ENCODE data around the gene FOXD3. TPM values are rescaled to one million over a fixed set of nuclear protein-coding genes. Genes with fewer than 3 reads are reported as not detected.

FOXD3 gene
- polyA plus RNA-seq, 1 experiment: not detected

- POLR2A ChIA-PET: no interaction called here
- CTCF ChIA-PET: no interaction called here
- TF ChIP-seq, protein P1, sequence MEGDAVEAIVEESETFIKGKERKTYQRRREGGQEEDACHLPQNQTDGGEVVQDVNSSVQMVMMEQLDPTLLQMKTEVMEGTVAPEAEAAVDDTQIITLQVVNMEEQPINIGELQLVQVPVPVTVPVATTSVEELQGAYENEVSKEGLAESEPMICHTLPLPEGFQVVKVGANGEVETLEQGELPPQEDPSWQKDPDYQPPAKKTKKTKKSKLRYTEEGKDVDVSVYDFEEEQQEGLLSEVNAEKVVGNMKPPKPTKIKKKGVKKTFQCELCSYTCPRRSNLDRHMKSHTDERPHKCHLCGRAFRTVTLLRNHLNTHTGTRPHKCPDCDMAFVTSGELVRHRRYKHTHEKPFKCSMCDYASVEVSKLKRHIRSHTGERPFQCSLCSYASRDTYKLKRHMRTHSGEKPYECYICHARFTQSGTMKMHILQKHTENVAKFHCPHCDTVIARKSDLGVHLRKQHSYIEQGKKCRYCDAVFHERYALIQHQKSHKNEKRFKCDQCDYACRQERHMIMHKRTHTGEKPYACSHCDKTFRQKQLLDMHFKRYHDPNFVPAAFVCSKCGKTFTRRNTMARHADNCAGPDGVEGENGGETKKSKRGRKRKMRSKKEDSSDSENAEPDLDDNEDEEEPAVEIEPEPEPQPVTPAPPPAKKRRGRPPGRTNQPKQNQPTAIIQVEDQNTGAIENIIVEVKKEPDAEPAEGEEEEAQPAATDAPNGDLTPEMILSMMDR (IDR thresholded peaks at IDR 0.05; ENCODE audit: insufficient read depth, low read depth, low read length): no peak
- Histone ChIP-seq H3K36me3 (ENCODE audit: control insufficient read depth, insufficient read depth, low read length) (no peaks in the 10 kb centered on the region), H3K4me3 (ENCODE audit: low read depth, low read length) (no peak overlapping the region), H3K27me3 (ENCODE audit: control insufficient read depth, insufficient read depth, low read length) (no peaks in the 10 kb centered on the region)
- no peak for DNase-seq (ENCODE audit: low read depth)
Measured at GRCh38 chr1:63277195-63278192, 44.9 kb upstream of the FOXD3 start.

DNA sequence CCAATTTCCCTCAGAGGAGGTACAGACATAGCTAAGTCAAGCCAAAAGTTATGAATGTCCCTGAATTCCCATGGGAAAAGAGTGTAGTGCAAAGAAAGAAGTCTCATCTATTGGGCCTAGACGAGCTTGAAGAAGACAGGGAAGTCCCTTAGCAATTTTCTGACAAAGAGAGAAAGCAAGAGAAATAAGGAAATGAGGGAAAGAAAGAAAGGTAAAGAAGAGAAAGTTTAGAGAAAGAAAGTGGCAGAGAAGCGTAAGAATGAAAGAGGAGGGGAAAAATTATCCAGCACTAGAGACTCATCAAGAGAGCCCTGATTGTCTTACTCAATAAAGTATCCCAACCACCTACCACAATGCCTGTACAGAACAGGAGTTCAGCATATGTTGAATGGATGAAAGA is 40.6 kb upstream of the FOXD3 start:
- POLR2A ChIA-PET: no interaction called here
- Histone ChIP-seq H3K4me3 (ENCODE audit: low read depth, low read length) (no peak overlapping the region), H3K36me3 (ENCODE audit: control insufficient read depth, insufficient read depth, low read length) (no peaks in the 10 kb centered on the region), H3K27me3 (ENCODE audit: control insufficient read depth, insufficient read depth, low read length) (no peaks in the 10 kb centered on the region)
- CTCF ChIA-PET: interaction anchor here (0.9 kb wide), 1 partner anchor 47 kb away, joined by 5 read pairs; no protein-coding TSS in a partner anchor
- TF ChIP-seq, protein P1 (IDR thresholded peaks at IDR 0.05; ENCODE audit: insufficient read depth, low read depth, low read length): no peak
- DNase-seq (ENCODE audit: low read depth): no peak

DNA sequence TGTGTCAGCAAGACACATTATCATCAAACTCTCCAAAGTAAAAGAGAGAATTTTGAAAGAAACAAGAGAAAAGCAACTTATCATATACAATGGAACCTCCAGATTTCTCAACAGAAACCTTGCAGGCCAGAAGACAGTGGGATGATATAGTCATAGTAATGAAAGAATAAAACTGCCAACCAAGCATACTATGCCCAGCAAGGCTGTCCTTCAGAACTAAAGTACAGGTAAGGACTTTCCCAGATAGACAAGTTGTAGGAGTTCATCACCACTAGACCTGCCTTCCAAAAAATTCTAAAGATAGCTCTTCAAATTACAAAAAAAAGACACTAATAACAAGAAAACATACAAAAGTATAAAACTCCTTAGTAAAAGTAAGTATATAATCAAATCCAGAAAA is 33.2 kb upstream of the FOXD3 start:
- TF ChIP-seq, protein P1 (IDR thresholded peaks at IDR 0.05; ENCODE audit: insufficient read depth, low read depth, low read length): no peak
- CTCF ChIA-PET: no interaction called here
- DNase-seq (ENCODE audit: low read depth): no peak
- H3K27me3 ChIP-seq (ENCODE audit: control insufficient read depth, insufficient read depth, low read length): no peaks in the 10 kb centered on the region
- H3K4me3 ChIP-seq (ENCODE audit: low read depth, low read length): no peak overlapping the region
- no peaks in the 10 kb centered on the region for H3K36me3 ChIP-seq (ENCODE audit: control insufficient read depth, insufficient read depth, low read length)
- POLR2A ChIA-PET: no interaction called here

DNA sequence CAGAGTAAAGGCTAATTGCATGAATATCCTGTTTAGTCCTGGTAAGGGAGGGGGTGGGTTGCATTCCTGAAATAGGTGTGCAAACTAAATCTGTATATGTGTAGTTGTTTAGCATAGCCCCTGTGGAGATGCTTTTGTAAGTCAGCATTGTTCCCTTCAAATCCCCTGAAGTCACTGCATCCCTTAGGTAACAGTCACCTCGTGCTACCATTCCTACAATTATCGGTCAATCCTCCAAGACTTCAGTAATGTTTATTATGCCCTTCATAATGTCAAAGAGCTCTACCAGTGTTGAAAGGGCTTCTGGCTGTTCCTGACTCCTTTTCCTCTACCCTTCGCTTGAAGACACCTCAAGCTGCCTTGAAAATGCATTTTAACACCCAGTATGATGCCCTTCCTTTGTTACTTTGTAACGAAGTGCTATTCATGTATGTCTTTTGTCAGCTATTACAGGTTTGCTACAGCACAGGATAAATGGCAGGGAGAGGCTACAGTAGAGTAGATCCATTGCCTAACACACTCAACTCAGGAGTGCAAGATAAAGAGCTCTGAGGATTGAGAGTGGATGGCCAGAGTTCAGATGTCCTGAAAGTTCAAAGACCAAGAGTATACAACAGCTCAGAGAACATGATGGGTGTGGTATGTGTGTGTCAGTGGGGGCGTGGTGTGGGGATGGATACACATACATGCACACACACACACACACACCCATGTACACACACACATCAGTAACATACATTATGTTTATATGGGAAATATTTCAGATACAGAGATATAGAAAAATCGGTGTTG is 27.4 kb upstream of the FOXD3 start:
- POLR2A ChIA-PET: interaction anchor here (0.7 kb wide), 1 partner anchor 269 kb away, joined by 3 read pairs; no protein-coding TSS in a partner anchor
- Histone ChIP-seq H3K36me3 (ENCODE audit: control insufficient read depth, insufficient read depth, low read length) (no peaks in the 10 kb centered on the region), H3K4me3 (ENCODE audit: low read depth, low read length) (no peak overlapping the region), H3K27me3 (ENCODE audit: control insufficient read depth, insufficient read depth, low read length) (no peaks in the 10 kb centered on the region)
- TF ChIP-seq, protein P1 (IDR thresholded peaks at IDR 0.05; ENCODE audit: insufficient read depth, low read depth, low read length): no peak
- DNase-seq (ENCODE audit: low read depth): no peak
- CTCF ChIA-PET: no interaction called here

- H3K4me3 ChIP-seq (ENCODE audit: low read depth, low read length): no peak overlapping the region
- no peaks in the 10 kb centered on the region for H3K36me3 ChIP-seq (ENCODE audit: control insufficient read depth, insufficient read depth, low read length)
- no peaks in the 10 kb centered on the region for H3K27me3 ChIP-seq (ENCODE audit: control insufficient read depth, insufficient read depth, low read length)
- TF ChIP-seq, protein P1 (IDR thresholded peaks at IDR 0.05; ENCODE audit: insufficient read depth, low read depth, low read length): no peak
- DNase-seq (ENCODE audit: low read depth): no peak
- CTCF ChIA-PET: no interaction called here
- POLR2A ChIA-PET: no interaction called here
Measured at GRCh38 chr1:63304410-63304809, 18.0 kb upstream of the FOXD3 start.

Measured in BJ (cell line).